HG03064 (cell line): ENCODE measurements around the gene ACKR1.

Source experiments
- ATAC-seq: cut with Tn5 transposase; IDR thresholded peaks from one replicate; pipeline ENCODE4 v1.9.1; 2021; ENCODE audit warnings: low read depth; ENCODE audit not compliant: unreplicated experiment

Gene ACKR1, protein sequence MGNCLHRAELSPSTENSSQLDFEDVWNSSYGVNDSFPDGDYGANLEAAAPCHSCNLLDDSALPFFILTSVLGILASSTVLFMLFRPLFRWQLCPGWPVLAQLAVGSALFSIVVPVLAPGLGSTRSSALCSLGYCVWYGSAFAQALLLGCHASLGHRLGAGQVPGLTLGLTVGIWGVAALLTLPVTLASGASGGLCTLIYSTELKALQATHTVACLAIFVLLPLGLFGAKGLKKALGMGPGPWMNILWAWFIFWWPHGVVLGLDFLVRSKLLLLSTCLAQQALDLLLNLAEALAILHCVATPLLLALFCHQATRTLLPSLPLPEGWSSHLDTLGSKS

DNA sequence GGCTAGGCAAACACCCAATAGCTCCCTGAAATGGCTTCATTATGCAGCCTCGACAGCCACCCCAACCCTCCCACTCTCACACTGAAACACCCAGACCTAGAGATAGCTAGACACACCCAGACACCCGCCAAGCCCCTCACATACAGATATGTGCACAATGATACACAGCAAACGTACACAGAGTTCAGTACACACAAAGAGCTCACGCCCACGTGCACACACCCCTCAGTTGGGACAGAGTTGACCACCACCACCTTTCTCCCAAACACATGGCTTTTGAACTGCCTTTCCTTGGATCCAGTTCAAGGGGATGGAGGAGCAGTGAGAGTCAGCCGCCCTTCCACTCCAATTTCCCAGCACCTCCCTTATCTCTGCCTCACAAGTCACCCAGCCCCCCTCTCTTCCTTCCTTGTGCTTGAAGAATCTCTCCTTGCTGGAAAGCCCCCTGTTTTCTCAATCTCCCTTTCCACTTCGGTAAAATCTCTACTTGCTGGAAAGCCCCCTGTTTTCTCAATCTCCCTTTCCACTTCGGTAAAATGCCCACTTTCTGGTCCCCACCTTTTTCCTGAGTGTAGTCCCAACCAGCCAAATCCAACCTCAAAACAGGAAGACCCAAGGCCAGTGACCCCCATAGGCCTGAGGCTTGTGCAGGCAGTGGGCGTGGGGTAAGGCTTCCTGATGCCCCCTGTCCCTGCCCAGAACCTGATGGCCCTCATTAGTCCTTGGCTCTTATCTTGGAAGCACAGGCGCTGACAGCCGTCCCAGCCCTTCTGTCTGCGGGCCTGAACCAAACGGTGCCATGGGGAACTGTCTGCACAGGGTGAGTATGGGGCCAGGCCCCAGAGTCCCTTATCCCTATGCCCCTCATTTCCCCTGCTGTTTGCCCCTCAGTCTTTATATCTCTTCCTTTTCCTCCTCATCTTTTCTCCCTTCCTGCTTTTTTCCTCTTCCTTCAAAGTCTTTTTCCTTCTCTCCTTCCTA lies at the start of gene ACKR1:
Gene ACKR1 (plus strand): TSS at position 715 of the 981 bp plus-strand sequence. CDS start 85 bp downstream, at position 800.
- ATAC-seq = no peak

DNA sequence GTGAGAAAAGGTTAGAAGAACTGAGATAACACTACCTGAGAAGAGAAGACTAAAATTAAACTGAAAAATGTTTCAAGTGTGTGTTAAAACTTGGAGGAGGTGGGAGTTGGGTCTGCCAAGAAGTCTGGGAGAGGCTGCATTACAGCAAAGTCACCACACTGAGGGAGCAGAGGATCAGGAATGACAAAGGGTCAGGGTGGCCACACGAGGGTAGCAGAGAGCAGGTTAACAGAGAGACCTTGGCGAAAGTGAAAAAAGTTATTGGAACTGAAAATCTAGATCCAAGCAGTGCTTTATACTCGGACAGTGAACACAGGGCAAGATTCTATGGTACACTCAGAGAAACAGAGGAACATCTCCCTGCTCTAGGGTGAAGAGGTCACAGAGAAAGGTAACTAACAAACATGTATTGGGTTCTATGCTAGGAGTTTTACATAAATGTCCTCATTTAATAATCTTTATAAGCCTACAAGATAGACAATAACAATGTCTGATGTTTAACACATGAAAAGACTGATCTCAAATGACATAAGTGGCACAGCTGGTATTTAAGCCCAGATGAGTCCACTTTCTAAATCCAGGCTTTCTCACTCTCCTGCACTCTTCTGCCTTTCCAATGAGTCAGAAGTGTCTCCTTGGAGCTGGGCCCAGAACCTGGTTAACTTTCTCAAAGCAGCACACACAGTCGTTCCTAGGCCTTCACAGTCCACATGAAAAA lies 43.5 kb upstream of the ACKR1 start:
- ATAC-seq = peak; percentile 94

DNA sequence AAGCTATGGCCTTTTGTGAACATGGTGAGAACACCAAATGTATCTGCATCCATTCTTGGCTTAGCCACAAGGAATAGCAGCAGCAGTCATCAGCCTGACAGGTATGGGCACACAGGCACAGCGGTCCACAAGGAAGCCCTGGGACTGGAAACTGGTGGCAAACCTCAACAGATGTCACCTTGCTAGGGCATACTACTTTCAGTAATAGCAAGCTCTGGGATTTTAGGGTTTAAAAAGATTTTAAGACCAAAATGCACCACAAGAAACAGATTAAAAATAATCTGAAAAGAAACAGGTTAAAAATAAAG lies 43.0 kb upstream of the ACKR1 start:
- ATAC-seq = no peak

DNA sequence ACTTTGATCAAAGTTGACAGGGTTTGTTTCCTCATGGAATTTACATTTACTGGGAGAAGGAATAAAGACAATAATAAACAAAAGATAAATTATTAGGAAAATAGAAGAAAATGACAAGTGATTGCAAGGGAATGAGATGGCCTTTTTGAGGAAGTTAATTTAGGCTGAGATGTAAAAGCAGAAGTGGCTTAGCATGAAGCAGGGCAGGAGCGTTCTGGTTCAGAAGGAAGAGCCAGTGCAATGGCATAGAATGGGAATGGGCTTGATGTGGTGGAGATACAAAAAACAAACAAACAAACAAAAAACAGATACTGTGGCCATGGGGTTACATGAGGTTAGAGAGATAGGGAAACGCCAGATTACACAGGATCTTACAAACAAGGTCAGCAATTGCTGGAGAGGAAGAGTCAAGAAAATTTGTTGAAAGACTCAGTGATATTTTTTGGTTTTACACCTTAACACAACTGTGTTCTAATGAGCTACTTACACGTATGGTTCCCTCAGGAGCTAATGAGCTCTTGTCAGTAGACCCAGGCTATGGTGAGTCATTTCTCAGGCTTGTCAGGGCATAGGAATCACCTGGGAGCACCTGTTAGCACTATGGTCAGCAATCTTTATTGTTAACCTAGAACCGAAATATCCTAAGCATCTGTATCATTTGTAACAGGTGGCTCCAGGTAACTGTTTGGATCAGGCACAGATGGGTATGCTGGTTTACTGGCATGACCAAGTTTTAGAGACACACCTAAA lies 42.0 kb upstream of the ACKR1 start:
- ATAC-seq = no peak

DNA sequence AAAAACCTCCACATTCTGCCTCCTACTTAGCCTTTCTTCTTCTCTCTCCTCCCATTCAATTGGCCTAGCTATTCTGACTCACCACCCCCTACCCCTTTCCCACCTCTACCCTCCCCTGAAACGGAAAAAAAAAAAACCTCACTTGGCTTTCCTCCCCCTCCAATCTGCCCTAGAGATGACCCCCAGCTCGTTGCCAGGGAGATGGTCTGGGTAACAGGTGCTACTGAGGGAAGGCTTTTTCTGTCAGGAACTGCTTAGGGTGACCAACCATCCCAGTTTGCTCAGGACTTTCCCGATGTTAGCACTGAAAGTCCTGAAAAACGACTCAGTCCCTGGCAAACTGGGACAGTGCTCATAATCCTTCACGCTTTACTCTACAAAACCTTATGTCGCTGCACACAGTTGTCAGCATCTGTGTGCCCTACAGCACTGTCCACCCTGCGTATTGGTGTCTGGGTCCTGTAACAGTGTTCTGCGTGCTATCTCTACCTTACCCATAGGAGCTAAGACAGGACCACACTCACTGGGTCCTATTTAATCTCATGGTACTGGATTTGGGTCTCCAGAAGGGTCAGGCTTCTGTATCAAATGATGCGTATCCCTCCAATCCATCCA lies 41.0 kb upstream of the ACKR1 start:
- no peak for ATAC-seq

DNA sequence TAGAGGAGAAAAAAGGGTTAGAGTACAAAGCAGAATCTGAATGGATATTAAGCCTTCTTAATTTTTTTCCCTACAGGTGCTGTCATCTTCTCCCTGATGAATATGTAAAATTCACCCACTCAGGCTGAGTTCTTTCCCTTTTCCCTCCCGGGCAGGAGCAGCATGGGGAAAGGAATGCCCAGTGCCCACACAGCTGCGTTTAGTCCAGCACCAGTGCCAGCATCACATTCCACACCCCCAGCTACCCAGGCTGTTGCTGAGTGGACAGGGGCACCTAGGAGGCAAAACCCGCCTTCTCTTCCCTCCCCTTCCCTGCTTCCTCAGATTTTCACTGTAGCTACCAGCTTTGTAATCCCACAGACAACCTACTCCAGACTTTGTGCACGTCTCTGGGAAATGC lies 36.6 kb upstream of the ACKR1 start:
- no peak for ATAC-seq

DNA sequence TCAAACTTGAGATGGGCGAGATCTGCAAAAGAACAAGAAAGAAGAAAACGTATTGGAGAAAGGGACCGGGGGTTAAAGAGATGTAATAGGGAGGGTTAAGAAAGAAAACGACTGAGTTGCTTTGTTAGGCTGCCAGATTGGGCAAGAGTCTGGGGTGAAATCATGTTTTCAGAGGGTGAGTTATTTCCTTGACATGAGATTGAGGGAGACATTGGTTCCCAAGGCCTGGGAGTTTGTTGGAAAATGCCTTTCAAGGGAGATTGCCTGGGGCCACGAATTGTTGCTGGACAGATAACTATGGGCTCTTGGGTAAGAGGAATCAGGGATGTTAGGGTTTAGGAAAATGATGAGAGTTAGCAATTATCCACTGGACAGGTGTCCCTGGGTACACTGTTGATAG lies 34.0 kb upstream of the ACKR1 start:
- ATAC-seq = no peak

DNA sequence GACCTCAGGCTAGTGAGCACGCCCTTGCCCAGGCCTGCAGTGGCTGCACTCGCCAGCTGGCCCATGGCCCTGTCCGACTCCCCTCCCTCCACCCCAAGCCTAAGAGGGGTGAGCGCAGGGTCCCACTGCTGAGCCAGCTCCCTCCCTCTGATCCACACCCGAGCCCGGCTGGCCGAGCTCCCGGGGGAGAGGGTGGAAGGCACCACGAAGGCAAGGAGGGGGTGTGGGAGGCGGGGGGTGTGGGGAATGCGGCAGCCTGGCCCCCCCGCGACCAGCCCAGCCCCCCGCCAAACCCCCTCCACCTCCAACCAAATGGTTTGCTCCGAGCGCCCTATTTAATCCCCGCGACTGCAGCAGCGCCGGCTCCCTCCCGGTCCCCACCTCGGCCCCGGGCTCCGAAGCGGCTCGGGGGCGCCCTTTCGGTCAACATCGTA lies 33.4 kb upstream of the ACKR1 start, which contains the start of gene CADM3:
Gene CADM3 (plus strand): TSS at position 362 of the 434 bp plus-strand sequence. CDS start 151 bp downstream, outside the sequence.
- ATAC-seq = no peak

DNA sequence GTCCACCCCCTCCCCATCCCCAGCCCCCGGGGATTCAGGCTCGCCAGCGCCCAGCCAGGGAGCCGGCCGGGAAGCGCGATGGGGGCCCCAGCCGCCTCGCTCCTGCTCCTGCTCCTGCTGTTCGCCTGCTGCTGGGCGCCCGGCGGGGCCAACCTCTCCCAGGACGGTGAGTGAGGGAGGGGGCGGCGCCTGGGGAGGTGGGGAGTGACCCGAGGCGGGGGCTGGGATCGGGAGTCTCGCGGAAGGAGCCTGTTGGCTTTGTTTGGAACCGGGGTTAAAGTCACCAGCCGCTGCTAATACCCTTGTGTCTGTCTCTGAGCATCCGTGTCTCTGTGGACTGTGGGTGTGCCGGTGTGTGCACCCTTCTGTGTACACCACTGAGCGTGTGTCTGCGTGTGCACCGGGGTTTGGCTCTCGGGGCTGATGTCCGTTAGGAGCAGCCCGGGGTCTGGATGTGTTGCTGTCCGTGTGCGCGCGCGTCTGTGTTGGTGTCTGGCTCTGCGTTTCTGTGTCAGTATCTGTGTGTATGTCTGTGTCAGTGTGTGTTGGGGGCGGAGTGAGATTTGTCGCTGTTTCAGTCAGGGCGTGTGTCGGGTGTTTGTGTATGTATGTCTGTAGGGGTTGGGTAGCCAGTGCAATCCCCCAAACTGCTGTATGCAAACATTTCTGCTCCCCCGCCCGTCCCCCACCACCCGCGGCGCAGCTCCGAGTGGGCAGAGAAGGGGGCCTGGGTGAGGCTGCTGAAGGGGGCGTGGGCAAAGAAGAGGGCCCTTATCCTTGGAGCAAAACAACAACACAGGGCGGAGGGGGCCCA lies 32.8 kb upstream of the ACKR1 start:
- no peak for ATAC-seq

DNA sequence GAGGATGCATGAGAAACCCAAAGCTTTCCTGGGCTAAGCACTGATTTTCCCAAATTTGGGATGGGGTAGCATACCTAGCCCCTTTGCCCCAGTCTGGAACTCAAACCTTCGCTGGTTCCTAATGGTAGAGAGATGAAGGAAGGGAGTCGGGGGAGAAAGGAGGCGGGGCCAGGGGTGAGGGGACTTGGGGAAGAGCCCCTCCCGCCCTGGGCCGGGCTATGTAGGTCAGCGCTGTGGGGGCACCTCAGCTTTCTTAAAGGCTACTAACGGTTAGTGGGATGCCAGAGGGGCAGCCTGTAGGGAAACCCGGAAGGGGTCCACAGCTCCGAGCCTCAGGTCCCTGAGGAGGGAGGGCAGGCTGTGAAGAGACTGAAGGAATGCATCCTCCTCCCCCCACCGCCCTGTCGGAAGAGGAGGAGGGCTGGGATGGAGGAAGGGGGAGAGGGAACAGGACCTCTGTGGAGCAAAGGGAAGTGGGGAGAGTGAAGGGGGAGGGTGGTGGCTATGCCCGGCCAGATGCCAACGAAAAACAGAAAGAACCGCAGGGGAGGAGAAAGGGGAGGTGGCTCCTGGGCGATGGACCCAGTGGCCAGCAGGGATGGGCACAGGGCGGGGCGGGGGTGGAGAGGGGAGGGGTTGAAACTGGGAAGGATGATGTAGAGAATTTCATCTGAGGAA lies 31.9 kb upstream of the ACKR1 start:
- ATAC-seq = no peak

DNA sequence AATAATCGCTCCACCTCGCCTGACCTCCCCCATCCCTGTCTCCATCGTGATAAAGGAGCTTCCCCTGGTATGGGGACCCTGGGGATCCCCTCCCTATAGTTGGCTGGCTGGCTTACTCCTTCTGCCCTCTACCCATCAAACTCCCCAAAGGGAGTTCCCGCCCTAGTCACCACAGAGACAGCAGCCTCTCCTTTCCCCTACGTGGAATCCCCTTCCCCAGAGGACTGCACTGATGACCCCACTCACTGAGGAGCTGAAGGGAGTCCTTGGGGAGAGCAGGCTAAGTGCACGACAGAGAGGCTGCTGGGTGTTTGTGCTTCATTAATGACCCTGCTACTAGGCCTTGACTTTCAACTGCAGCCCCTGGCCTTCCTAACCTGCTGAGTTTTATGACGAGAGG lies 31.4 kb upstream of the ACKR1 start:
- ATAC-seq = no peak

DNA sequence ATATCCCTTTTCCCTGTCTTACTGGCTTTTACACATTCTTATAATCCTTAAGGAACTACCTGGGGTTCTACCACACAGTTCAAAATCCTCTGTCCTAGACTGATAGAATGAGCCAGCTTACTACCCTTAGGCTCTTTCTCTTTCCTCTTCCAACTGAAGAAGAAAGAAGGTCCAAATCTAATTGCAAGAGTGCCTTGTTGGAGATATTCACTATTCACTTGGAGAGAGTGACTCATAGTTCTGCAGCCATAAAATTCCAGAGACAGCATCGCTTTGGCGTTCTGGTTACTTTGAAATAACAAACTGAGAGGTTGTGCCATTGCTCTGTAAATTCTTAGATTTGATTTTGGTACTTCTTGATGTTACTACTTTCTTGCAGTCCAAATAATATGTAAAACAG lies 29.1 kb upstream of the ACKR1 start:
- no peak for ATAC-seq

DNA sequence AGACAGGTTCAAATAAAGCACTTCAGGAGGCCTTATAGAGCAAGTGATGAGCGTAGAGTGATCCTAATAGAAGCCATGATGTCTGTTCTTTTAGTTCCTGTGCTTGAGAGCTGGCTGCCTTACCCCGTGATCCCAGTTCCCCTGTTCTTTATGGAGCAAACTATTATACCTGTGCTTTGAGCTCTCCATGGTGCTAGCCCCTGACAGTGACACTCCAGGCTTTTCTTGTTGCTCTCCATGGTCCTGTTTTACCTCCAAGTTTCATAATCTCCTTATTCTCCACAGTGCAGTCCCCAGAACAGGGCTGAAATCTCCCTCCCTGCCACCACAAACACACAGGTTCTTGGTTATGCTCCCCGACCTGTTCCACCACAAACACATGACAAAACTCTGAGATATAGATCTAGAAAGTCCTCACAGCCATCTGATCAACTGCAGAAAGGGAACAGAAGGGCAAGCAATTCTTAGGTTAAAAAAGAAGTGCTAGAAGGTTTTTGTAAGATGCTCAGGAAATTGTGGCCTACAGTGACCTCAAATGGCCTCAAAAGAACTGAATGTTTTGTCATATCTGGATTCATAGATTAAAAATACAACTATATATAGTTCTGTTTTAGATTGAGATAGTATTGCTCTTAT lies 27.3 kb upstream of the ACKR1 start:
- ATAC-seq = no peak

DNA sequence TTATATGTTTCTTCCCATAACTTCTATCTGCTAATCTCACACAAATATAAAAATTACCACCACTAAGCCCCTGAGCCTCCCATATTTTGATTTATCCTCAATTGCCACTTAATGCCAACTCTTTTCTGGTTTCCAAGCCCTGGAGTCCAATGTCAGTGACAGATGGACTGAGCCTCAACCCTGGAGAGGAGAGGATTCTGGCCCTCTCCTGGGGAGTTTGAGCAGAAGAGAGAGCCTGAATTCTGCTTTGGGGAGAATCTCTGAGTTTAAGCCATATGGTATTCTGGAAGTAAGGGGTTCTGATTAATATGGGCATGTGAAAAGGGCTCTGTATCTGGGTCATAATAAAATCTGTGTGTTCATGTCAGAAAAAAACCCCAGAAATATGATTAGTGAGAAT lies 24.8 kb upstream of the ACKR1 start:
- no peak for ATAC-seq

DNA sequence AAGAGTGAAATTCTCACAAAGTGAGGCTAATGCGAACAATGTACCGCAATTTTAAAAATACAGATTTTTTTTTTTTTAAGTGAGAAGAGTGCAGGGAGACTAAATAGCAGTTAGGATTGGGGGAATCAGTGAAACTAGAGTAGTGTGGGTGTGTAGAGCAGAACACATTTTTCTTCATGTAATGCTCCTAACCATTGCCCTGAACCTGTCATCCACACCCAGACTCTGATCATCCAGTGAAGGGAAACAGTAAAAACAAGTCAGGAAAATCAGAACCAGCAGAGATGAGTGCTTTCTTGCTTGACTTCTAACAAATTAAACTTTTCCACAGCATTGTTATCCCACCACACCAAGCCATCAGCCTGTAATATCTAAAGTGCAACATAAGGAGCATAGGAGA lies 24.2 kb upstream of the ACKR1 start:
- ATAC-seq = no peak

DNA sequence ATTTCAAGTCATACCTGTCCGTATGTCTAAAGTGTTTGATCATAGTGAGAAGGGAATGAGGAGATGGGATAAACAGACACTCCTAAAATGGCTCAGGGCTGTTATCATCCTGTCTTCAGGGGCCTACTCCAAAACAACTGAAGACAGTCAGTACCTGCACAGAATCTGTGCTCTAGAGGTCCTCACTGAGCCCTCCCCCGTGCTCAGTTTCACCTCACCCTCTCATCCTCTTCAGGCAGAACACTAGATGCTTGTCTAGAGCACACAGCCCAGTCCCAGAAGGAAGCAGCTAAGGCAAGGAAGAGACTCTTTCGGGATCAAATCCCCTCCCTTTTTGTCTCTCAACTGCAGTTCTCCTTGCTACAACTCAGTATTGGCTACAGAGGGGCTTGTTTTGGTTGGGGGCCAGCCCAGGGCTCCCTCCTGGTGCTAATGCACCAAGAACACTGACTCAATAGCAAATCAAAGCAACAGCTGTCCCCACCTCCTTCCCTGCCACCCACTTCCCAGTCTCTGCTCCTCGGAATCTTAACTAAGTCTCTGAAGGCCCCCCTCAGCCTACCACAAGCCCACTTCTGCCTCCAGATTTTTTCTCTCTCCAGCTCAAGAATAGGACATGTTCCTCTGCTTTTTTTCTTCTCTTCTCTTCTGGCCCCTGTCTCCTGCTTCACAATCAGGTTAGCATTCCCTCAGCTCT lies 23.2 kb upstream of the ACKR1 start:
- no peak for ATAC-seq

DNA sequence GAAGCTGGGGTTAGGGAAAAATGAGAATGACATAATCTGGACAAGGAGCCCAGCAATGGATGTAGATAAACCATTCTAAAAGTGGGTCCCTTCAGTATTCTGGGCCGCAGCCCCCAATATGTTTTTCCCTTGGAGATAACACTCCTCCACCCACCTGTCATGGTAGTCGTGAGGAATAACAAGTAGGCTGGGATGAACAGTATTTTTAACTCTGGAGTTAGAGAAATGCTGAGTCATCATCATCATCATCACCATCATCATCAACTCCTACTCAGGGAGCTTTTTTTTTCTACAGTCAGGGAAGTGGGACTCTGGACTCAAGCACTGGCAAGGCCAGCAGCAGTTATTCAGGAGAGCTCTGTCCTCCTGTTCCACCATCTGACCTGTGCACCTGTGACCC lies 20.5 kb upstream of the ACKR1 start:
- ATAC-seq = no peak
